Fibroblast of skin of right quadriceps (primary cell): Measurements from ENCODE around the gene DDX52.

Experiments used
- DNase-seq: peaks from one replicate; pipeline ENCODE4 v3.0.0-alpha.2; 2013

The DDX52 gene

GRCh38 chr17:37574427-37574826, 68.8 kb downstream of the DDX52 start:
- no peak for DNase-seq

- DNase-seq = no peak
Measured at GRCh38 chr17:37571674-37572073, 71.6 kb downstream of the DDX52 start.

GRCh38 chr17:37570527-37571093, 72.6 kb downstream of the DDX52 start:
- DNase-seq = peak; percentile 45

- no peak for DNase-seq
Measured at GRCh38 chr17:37568350-37569053, 74.7 kb downstream of the DDX52 start.

- DNase-seq = no peak
Measured at GRCh38 chr17:37567538-37567937, 75.7 kb downstream of the DDX52 start.

- no peak for DNase-seq
Measured at GRCh38 chr17:37567137-37567536, 76.1 kb downstream of the DDX52 start.

- DNase-seq = no peak
Measured at GRCh38 chr17:37564252-37564651, 79.0 kb downstream of the DDX52 start.

- no peak for DNase-seq
Measured at GRCh38 chr17:37562016-37562745, 81.1 kb downstream of the DDX52 start.
